PC-3 (cell line): ENCODE data around the gene FBXW9.

ENCODE experiments used
- EZH2 ChIP-seq: fragments of 300-600 bp; sonication (generic); IDR thresholded peaks from one replicate; pipeline ENCODE4 v1.6.1; 2017; ENCODE audit warnings: antibody characterized with exemption, mild to moderate bottlenecking, low read length; ENCODE audit not compliant: unreplicated experiment
- EZH2phosphoT487 ChIP-seq: fragments of 300-600 bp; sonication (generic); IDR thresholded peaks from 2 replicates; pipeline ENCODE4 v1.6.1; 2018; ENCODE audit warnings: mild to moderate bottlenecking, antibody characterized with exemption, low read length, borderline replicate concordance
- TF ChIP-seq, protein P1 (sequence below): fragments of 300-600 bp; sonication (generic); conservative IDR thresholded peaks from 2 replicates; pipeline ENCODE4 v1.5.1; 2017; ENCODE audit warnings: antibody characterized with exemption, low read depth, mild to moderate bottlenecking, low read length

DNA sequence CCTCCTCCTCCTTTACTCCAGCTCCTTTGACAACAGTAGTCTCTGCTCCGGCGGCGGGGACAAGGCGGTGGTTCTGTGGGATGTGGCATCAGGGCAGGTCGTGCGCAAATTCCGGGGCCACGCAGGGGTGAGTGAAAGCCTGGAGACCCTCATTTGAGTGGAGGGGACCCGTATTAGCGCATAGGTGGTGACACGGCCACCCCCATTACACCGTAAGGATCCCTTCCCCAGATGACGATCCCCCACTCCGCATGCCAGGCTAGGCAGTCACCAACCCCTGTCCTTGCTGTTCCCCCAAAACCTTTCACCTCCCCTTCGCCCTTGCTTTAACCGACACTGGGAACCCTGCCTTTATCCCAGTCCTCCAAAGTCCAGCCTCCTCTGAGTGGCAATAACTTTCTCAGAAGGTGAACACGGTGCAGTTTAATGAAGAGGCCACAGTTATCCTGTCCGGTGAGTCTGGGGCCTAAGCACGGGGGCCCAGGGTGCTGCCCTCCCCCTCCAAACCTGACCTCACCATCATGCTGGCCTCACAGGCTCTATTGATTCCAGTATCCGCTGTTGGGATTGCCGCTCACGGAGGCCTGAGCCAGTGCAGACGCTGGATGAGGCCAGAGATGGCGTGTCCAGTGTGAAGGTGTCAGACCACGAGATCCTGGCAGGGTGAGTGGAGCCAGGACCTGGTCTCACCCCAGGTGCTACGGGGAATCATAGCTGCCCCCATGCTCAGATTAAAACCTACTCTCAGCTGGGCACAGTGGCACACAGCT is 26.1 kb downstream of the FBXW9 start:
- TF ChIP-seq EZH2phosphoT487 (no peak), EZH2 (no peak)
- TF ChIP-seq, protein P1, sequence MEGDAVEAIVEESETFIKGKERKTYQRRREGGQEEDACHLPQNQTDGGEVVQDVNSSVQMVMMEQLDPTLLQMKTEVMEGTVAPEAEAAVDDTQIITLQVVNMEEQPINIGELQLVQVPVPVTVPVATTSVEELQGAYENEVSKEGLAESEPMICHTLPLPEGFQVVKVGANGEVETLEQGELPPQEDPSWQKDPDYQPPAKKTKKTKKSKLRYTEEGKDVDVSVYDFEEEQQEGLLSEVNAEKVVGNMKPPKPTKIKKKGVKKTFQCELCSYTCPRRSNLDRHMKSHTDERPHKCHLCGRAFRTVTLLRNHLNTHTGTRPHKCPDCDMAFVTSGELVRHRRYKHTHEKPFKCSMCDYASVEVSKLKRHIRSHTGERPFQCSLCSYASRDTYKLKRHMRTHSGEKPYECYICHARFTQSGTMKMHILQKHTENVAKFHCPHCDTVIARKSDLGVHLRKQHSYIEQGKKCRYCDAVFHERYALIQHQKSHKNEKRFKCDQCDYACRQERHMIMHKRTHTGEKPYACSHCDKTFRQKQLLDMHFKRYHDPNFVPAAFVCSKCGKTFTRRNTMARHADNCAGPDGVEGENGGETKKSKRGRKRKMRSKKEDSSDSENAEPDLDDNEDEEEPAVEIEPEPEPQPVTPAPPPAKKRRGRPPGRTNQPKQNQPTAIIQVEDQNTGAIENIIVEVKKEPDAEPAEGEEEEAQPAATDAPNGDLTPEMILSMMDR: no peak
